Measurements from ENCODE around the gene LEO1.

LEO1 gene

GRCh38 chr15:51971375-51972133 is at the start of gene LEO1:
Gene LEO1, minus strand, starts transcription at chr15:51971778. Its CDS starts 33 bp downstream, at chr15:51971745.
- DNase-seq, result peak; percentile 98

GRCh38 chr15:52021128-52021671 is 49.6 kb upstream of the LEO1 start:
- peak; percentile 91 for DNase-seq

GRCh38 chr15:52020221-52021085 is 48.9 kb upstream of the LEO1 start:
- DNase-seq, result no peak

- peak; percentile 97 for DNase-seq
Measured at GRCh38 chr15:52019394-52020220, 48.0 kb upstream of the LEO1 start.

- DNase-seq, result peak; percentile 98
Measured at GRCh38 chr15:52018693-52019393, 47.3 kb upstream of the LEO1 start, which contains the start of gene MAPK6. Gene MAPK6, plus strand, starts transcription at chr15:52019219. Its CDS starts 27,242 bp downstream, at chr15:52046461.

- no peak for DNase-seq
Measured at GRCh38 chr15:52018244-52018643, 46.7 kb upstream of the LEO1 start.

GRCh38 chr15:52016316-52016715 is 44.7 kb upstream of the LEO1 start:
- no peak for DNase-seq

- DNase-seq, result peak; percentile 67
Measured at GRCh38 chr15:52014616-52015015, 43.0 kb upstream of the LEO1 start.

- DNase-seq, result peak; percentile 85
Measured at GRCh38 chr15:52013151-52013791, 41.7 kb upstream of the LEO1 start.

- no peak for DNase-seq
Measured at GRCh38 chr15:52012210-52012609, 40.6 kb upstream of the LEO1 start.

- no peak for DNase-seq
Measured at GRCh38 chr15:52011711-52012144, 40.1 kb upstream of the LEO1 start.

GRCh38 chr15:52010633-52011595 is 39.3 kb upstream of the LEO1 start:
- peak; percentile 37 for DNase-seq

- DNase-seq, result peak; percentile 26
Measured at GRCh38 chr15:52008698-52009434, 37.3 kb upstream of the LEO1 start.

- no peak for DNase-seq
Measured at GRCh38 chr15:52008359-52008697, 36.8 kb upstream of the LEO1 start.

GRCh38 chr15:52006702-52007340 is 35.2 kb upstream of the LEO1 start:
- peak; percentile 51 for DNase-seq

- DNase-seq, result peak; percentile 68
Measured at GRCh38 chr15:52005748-52006701, 34.4 kb upstream of the LEO1 start.

GRCh38 chr15:52004806-52005205 is 33.2 kb upstream of the LEO1 start:
- DNase-seq, result no peak

- no peak for DNase-seq
Measured at GRCh38 chr15:52003710-52004109, 32.1 kb upstream of the LEO1 start.

All from suppressor macrophage treated with lipopolysaccharide for 4 hours (primary cell).